T-helper 1 cell (primary cell): ENCODE data around the gene RPL36A.

ENCODE experiments used
- DNase-seq, 5 donors: peaks; one replicate each; pipeline ENCODE4 v3.0.0-alpha.2; 2012 to 2020

RPL36A gene

DNA sequence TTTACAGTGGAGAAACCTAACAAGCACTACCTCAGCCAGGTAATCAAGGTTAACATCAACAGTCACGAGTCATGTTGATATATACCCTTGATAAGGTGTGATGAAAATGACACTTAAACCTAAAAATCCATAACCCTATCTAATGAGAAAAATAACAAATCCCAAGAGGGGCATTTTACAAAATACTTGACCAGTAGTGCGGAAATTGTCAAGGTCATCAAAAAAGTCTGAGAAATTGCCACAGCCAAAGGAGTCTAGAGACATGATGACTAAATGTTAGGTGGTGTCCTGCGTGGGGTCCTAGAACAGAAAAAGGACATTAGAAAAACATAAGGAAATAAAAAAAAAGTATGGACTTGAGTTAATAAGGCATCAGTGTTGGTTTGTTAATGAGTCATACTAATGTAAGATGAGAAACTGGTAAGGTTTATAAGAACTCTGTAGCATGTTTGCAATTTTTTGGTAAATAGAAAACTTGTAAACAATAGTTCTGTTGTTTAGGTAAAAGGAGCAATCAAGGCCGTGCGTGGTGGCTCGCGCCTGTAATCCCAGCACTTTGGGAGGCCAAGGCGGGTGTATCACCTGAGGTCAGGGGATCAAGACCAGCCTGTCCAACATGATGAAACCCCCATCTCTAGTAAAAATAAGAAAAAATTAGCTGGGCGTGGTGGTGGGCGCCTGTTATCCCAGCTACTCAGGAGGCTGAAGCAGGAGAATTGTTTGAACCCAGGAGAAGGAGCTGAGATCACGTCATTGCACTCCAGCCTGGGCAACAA is 2.9 kb downstream of the RPL36A start:
- no peak for DNase-seq

DNA sequence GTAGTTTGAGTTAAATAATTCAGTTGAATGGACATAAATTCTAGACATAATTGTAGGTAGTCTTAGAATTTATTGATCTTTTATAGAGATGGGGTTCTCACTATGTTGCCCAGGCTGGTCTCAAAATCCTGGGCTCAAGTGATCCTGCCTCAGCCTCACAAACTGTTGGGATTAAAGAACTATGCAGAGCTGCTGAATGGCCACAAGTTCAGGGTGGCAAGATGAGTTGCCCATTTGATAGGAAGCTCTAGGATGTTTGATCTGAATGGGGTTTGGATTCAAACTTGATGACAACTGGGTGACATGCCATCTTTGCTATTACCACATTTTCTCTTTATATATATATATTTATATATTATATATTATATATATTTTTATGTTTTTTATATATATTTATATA is 3.6 kb downstream of the RPL36A start:
- no peak for DNase-seq

GRCh38 chrX:101395789-101396188 is 5.0 kb downstream of the RPL36A start:
- DNase-seq: no peak

DNA sequence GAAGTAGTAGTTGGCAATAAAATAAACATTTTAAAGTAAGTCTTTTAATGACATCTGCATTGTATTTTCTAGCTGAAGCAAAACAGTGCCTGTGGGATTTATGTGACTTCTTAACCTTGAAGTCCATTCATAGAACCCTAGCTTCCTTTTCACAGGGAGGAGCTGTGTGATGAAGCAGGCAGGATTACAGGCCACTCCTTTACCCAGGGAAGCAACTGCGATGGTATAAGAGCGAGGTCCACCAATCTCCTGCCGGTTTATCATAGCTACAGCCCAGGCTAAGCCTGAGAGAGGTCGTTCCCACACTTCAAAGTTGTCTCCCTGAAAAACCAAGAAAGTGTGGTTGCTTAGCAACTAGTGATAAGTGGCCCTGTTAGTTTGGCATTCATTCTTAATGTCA is 7.0 kb downstream of the RPL36A start:
- DNase-seq: no peak

DNA sequence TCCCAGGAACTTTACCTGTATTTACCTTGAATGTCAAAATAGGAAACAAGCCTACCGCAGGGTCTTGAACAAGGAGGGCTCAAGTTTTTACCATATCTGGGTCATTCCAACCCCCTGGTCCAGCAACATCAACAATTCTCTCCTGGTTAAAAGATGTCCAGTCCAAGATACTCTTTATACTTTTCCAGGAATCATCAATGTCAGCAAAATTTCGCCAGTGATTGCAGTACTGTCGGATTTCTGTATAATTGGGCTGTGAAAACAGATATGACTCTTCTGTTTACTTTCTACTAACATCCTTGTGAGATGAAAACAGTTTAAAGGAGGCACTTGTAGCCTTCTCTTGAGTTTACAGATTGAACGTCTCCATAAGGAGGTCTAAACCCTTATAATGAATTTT is 7.9 kb downstream of the RPL36A start:
- DNase-seq: no peak

- DNase-seq: no peak
These were observed 9.0 kb downstream of the RPL36A start for GRCh38 chrX:101399825-101400224.

- no peak for DNase-seq
These were observed 16.4 kb downstream of the RPL36A start for GRCh38 chrX:101407167-101407747.

- peak; percentile 64 to 97 (median 81) for DNase-seq
These were observed 17.1 kb downstream of the RPL36A start, which contains the start of the genes GLA and HNRNPH2 for GRCh38 chrX:101407748-101408531. GLA (minus strand) TSS chrX:101407925; CDS start chrX:101407903, 22 bp downstream. HNRNPH2 (plus strand) TSS chrX:101408222; CDS start chrX:101411989, 3,767 bp downstream.

GRCh38 chrX:101408532-101408841 is 17.7 kb downstream of the RPL36A start:
- DNase-seq: no peak

GRCh38 chrX:101409043-101409442 is 18.2 kb downstream of the RPL36A start:
- DNase-seq: no peak

- no peak for DNase-seq
These were observed 19.6 kb downstream of the RPL36A start for GRCh38 chrX:101410461-101410860.

DNA sequence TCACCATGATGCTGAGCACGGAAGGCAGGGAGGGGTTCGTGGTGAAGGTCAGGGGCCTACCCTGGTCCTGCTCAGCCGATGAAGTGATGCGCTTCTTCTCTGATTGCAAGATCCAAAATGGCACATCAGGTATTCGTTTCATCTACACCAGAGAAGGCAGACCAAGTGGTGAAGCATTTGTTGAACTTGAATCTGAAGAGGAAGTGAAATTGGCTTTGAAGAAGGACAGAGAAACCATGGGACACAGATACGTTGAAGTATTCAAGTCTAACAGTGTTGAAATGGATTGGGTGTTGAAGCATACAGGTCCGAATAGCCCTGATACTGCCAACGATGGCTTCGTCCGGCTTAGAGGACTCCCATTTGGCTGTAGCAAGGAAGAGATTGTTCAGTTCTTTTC is 21.2 kb downstream of the RPL36A start:
- no peak for DNase-seq

GRCh38 chrX:101415180-101416145 is 24.7 kb downstream of the RPL36A start:
- peak in 3 of 5 donors; percentile 18 to 68 (median 40) for DNase-seq

DNA sequence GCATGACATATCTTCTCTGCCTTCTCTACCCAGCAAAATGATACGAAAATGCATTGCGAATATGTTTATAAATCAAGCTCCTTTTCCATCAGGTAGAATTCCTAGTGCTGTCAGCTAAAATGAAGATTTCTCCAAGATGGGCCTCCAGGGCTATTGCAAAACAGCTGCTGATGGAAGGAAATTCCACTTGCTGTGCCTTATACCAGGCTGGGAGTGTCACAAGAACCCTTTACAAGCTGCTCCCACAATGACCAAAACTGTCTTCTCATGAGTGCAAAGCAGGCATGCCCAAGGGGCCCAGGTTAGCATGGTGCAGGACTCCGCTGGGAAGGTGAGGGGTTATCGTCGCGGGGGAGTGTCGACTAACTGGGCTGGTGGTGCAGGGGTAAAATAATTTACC is 25.9 kb downstream of the RPL36A start:
- no peak for DNase-seq

DNA sequence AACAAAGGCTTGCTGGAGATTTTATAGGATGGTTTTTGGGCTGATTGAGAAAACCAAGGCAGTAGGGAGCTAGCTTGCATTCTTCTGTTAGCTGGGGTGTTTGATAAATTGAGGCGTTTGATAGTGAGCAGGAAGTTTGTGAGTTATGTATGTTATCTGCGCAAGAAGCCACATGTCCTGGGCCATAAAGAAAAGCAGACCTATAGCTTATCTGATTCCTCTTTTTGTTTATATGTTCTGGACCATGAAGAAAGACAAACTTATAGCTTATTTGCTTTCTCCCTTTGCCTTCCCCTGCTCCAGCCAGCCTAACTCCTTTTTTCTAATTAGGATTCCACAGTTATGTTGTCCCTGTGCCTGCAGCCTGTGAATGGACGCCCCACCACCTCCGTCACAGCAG is 26.4 kb downstream of the RPL36A start:
- DNase-seq: no peak

- peak in 4 of 5 donors; percentile 6 to 26 (median 12) for DNase-seq
These were observed 27.4 kb downstream of the RPL36A start for GRCh38 chrX:101417981-101418841.

- DNase-seq: no peak
These were observed 28.7 kb downstream of the RPL36A start for GRCh38 chrX:101419489-101419888.

GRCh38 chrX:101427954-101428353 is 37.1 kb downstream of the RPL36A start:
- DNase-seq: no peak

DNA sequence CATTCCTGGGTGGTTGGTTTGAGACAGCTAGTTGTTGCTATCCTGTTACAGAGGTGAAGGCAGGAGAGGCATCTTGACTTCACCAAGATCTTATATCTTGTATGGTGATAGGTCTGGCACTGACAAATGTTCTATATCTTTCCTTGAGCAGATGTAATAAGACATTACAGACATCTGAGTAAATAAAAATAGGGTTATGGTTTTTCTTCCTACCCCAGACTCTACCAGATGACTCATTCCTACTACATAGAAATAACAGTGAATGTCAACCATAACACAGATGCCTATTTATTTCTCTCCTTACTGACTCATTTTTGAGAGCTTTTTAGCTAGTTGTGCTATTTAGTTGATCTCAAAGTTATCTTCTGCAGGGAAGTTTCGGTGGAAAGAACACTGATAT is 39.1 kb downstream of the RPL36A start:
- peak in 1 of 5 donors; percentile 22 for DNase-seq

DNA sequence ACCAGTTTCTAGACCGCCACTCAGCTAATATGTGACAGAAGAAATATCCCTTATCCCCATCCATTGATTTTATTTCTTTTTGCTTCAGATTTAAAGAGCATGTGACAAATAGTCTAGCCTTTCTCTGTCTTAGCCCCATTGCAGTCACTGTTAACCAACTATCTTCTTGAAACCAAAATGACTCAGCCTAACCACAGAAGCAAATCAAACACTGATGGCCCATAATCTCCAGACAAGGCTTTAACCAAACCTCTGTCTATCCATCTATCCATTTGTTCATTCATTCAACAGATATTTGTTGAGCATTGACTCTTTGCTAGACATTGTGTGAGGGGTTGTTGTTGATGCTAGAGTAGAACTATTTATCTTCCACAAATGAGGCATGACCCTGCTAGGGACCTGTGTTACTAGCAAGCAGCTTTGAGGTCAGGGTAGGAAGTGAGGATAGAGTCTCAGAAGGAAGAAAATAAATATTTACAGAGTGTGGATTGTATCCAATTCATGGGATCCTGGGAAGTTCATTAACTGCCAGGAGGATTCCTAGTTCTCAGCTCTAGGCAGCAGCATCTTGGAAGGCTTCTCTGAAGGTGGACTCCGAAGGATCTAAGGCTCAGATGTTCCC is 39.8 kb downstream of the RPL36A start:
- DNase-seq: peak in 1 of 5 donors; percentile 45

GRCh38 chrX:101442085-101442484 is 51.3 kb downstream of the RPL36A start:
- no peak for DNase-seq
